Effector CD8-positive, alpha-beta T cell (primary cell): Measurements from ENCODE around the gene KRT4.
"Not testable (repeated sequence)": the region's sequence is repeated elsewhere in the genome, so short reads cannot be mapped to it uniquely, and the experiment has no call there.

Source experiments
- DNase-seq: peaks from one replicate; lab custom pipeline; 2025; lab: John Stamatoyannopoulos, UW
- total RNA-seq, 4 experiments: gene quantifications; one replicate each; lab custom pipeline; 2026; lab: John Stamatoyannopoulos, UW

KRT4 gene
- total RNA-seq = 0 to 0.27 (median 0) reads per million in 4 experiments

GRCh38 chr12:52813885-52814709 is at the start of gene KRT4:
TSS of gene KRT4 (minus strand) at chr12:52814116. CDS start at chr12:52814058, 58 bp downstream.
- no peak for DNase-seq

- no peak for DNase-seq
Observed at GRCh38 chr12:52862023-52862422, 48.1 kb upstream of the KRT4 start.

- no peak for DNase-seq
Observed at GRCh38 chr12:52861511-52861910, 47.6 kb upstream of the KRT4 start.

GRCh38 chr12:52860102-52860823 is 46.3 kb upstream of the KRT4 start:
- DNase-seq = no peak

- no peak for DNase-seq
Observed at GRCh38 chr12:52857500-52857899, 43.6 kb upstream of the KRT4 start.

- DNase-seq = no peak
Observed at GRCh38 chr12:52856787-52857186, 42.9 kb upstream of the KRT4 start.

- not testable (repeated sequence) for DNase-seq
Observed at GRCh38 chr12:52856077-52856476, 42.2 kb upstream of the KRT4 start.

- DNase-seq = no peak
Observed at GRCh38 chr12:52851787-52852186, 37.9 kb upstream of the KRT4 start.

GRCh38 chr12:52850681-52851080 is 36.8 kb upstream of the KRT4 start:
- no peak for DNase-seq

- no peak for DNase-seq
Observed at GRCh38 chr12:52849511-52849910, 35.6 kb upstream of the KRT4 start.

- no peak for DNase-seq
Observed at GRCh38 chr12:52848661-52849255, 34.8 kb upstream of the KRT4 start, which contains the start of gene KRT78. TSS of gene KRT78 (minus strand) at chr12:52848994. CDS start at chr12:52848930, 64 bp downstream.

GRCh38 chr12:52847335-52848102 is 33.6 kb upstream of the KRT4 start:
- DNase-seq = no peak

- no peak for DNase-seq
Observed at GRCh38 chr12:52846356-52846970, 32.5 kb upstream of the KRT4 start.

GRCh38 chr12:52845946-52846345 is 32.0 kb upstream of the KRT4 start:
- DNase-seq = no peak

GRCh38 chr12:52844386-52844785 is 30.5 kb upstream of the KRT4 start:
- no peak for DNase-seq

GRCh38 chr12:52839436-52840105 is 25.7 kb upstream of the KRT4 start:
- DNase-seq = no peak

- DNase-seq = no peak
Observed at GRCh38 chr12:52838609-52839435, 24.9 kb upstream of the KRT4 start.

GRCh38 chr12:52837781-52838608 is 24.1 kb upstream of the KRT4 start:
- DNase-seq = no peak

- no peak for DNase-seq
Observed at GRCh38 chr12:52837413-52837741, 23.5 kb upstream of the KRT4 start.
